ENCODE data around the gene TP53I3.
"Not testable (repeated sequence)": the region's sequence is repeated elsewhere in the genome, so short reads cannot be mapped to it uniquely, and the experiment has no call there.

Gene TP53I3

GRCh38 chr2:24084386-24085199 is at the start of gene TP53I3:
Gene TP53I3 (minus strand): TSS chr2:24084834. CDS start chr2:24084326, 508 bp downstream.
- DNase-seq (ENCODE audit: low read depth in 2 of 2) = peak; percentile 51 to 71

- no peak for DNase-seq (ENCODE audit: low read depth in 2 of 2)
These were observed 47.9 kb upstream of the TP53I3 start for GRCh38 chr2:24132543-24132942.

GRCh38 chr2:24125956-24126355 is 41.3 kb upstream of the TP53I3 start:
- DNase-seq (ENCODE audit: low read depth in 2 of 2) = no peak

GRCh38 chr2:24123922-24124580 is 39.4 kb upstream of the TP53I3 start:
- DNase-seq (ENCODE audit: low read depth in 2 of 2) = no peak

GRCh38 chr2:24123195-24123921 is 38.7 kb upstream of the TP53I3 start, which contains the start of the genes FAM228B and PFN4:
Gene FAM228B (plus strand): TSS chr2:24123469. CDS start chr2:24124362, 893 bp downstream.
Gene PFN4 (minus strand): TSS chr2:24123334. CDS start chr2:24122535, 799 bp downstream.
- DNase-seq (ENCODE audit: low read depth in 2 of 2) = peak in 1 of 2 donors; percentile 23

- no peak for DNase-seq (ENCODE audit: low read depth in 2 of 2)
These were observed 37.9 kb upstream of the TP53I3 start for GRCh38 chr2:24122366-24123194.

- DNase-seq (ENCODE audit: low read depth in 2 of 2) = no peak
These were observed 36.8 kb upstream of the TP53I3 start for GRCh38 chr2:24121469-24121868.

GRCh38 chr2:24121066-24121465 is 36.4 kb upstream of the TP53I3 start:
- no peak for DNase-seq (ENCODE audit: low read depth in 2 of 2)

- DNase-seq (ENCODE audit: low read depth in 2 of 2) = no peak
These were observed 33.3 kb upstream of the TP53I3 start for GRCh38 chr2:24117902-24118301.

- no peak for DNase-seq (ENCODE audit: low read depth in 2 of 2)
These were observed 30.4 kb upstream of the TP53I3 start for GRCh38 chr2:24115057-24115456.

GRCh38 chr2:24111407-24111901 is 26.8 kb upstream of the TP53I3 start:
- no peak for DNase-seq (ENCODE audit: low read depth in 2 of 2)

- DNase-seq (ENCODE audit: low read depth in 2 of 2) = no peak
These were observed 26.1 kb upstream of the TP53I3 start for GRCh38 chr2:24110660-24111303.

- not testable (repeated sequence) for DNase-seq (ENCODE audit: low read depth in 2 of 2)
These were observed 24.8 kb upstream of the TP53I3 start for GRCh38 chr2:24109431-24109830.

GRCh38 chr2:24107336-24107735 is 22.7 kb upstream of the TP53I3 start:
- DNase-seq (ENCODE audit: low read depth in 2 of 2) = no peak

- DNase-seq (ENCODE audit: low read depth in 2 of 2) = no peak
These were observed 22.2 kb upstream of the TP53I3 start for GRCh38 chr2:24106786-24107185.

GRCh38 chr2:24105816-24106215 is 21.2 kb upstream of the TP53I3 start:
- DNase-seq (ENCODE audit: low read depth in 2 of 2) = no peak

GRCh38 chr2:24104906-24105305 is 20.3 kb upstream of the TP53I3 start:
- DNase-seq (ENCODE audit: low read depth in 2 of 2) = no peak

- no peak for DNase-seq (ENCODE audit: low read depth in 2 of 2)
These were observed 19.5 kb upstream of the TP53I3 start for GRCh38 chr2:24104110-24104650.

- no peak for DNase-seq (ENCODE audit: low read depth in 2 of 2)
These were observed 18.0 kb upstream of the TP53I3 start for GRCh38 chr2:24102677-24103076.

- no peak for DNase-seq (ENCODE audit: low read depth in 2 of 2)
These were observed 17.4 kb upstream of the TP53I3 start for GRCh38 chr2:24101992-24102391.
